ENCODE data around the gene VPS13A.

The VPS13A gene

GRCh38 chr9:77152289-77152688 lies 25.0 kb upstream of the VPS13A start:
- ChIA-PET CTCF (no interaction called here), POLR2A (ENCODE audit: low non-redundant PET) (no interaction called here)
- H3K27ac ChIP-seq: no peak overlapping the region
- no peak for DNase-seq (ENCODE audit: low spot score)
- TF ChIP-seq CTCF (conservative IDR thresholded peaks at IDR 0.05; ENCODE audit: low read depth): no peak

- TF ChIP-seq CTCF (conservative IDR thresholded peaks at IDR 0.05; ENCODE audit: low read depth): no peak
- CTCF ChIA-PET: interaction anchor here (0.5 to 0.8 kb wide), 3 partner anchors 39 to 1195 kb away, joined by 3 to 4 read pairs (median 4); no protein-coding TSS in a partner anchor
- no peak for DNase-seq (ENCODE audit: low spot score)
- peak overlapping the region; percentile 75 for H3K27ac ChIP-seq
- POLR2A ChIA-PET (ENCODE audit: low non-redundant PET): no interaction called here
Observed at GRCh38 chr9:77156646-77157371, 20.5 kb upstream of the VPS13A start.

- CTCF ChIA-PET: interaction anchor here (1.8 kb wide), 1 partner anchor 8 kb away, joined by 7 read pairs; no protein-coding TSS in a partner anchor
- DNase-seq (ENCODE audit: low spot score): peak; percentile 92
- H3K27ac ChIP-seq: peak overlapping the region; percentile 98
- POLR2A ChIA-PET (ENCODE audit: low non-redundant PET): no interaction called here
- TF ChIP-seq CTCF (conservative IDR thresholded peaks at IDR 0.05; ENCODE audit: low read depth): no peak
Observed at GRCh38 chr9:77158772-77159513, 18.4 kb upstream of the VPS13A start.

- ChIA-PET POLR2A (ENCODE audit: low non-redundant PET) (no interaction called here), CTCF (interaction anchor here (0.7 kb wide), 1 partner anchor 161 kb away, joined by 3 read pairs; no protein-coding TSS in a partner anchor)
- no peak for TF ChIP-seq CTCF (conservative IDR thresholded peaks at IDR 0.05; ENCODE audit: low read depth)
- H3K27ac ChIP-seq: peak overlapping the region; percentile 47
- DNase-seq (ENCODE audit: low spot score): no peak
Observed at GRCh38 chr9:77161191-77161590, 16.1 kb upstream of the VPS13A start.

GRCh38 chr9:77161966-77162365 lies 15.4 kb upstream of the VPS13A start:
- ChIA-PET POLR2A (ENCODE audit: low non-redundant PET) (no interaction called here), CTCF (interaction anchor here (0.8 kb wide), 1 partner anchor 166 kb away, joined by 3 read pairs; no protein-coding TSS in a partner anchor)
- DNase-seq (ENCODE audit: low spot score): no peak
- H3K27ac ChIP-seq: no peak overlapping the region
- peak; percentile 30; the same call in 1 of the 2 replicates for TF ChIP-seq CTCF (conservative IDR thresholded peaks at IDR 0.05; ENCODE audit: low read depth)

- ChIA-PET CTCF (interaction anchor here (0.8 kb wide), 1 partner anchor 167 kb away, joined by 3 read pairs; no protein-coding TSS in a partner anchor), POLR2A (ENCODE audit: low non-redundant PET) (no interaction called here)
- H3K27ac ChIP-seq: peak overlapping the region; percentile 52; the same call in 1 of the 2 replicates
- no peak for TF ChIP-seq CTCF (conservative IDR thresholded peaks at IDR 0.05; ENCODE audit: low read depth)
- DNase-seq (ENCODE audit: low spot score): no peak
Observed at GRCh38 chr9:77162366-77162765, 15.0 kb upstream of the VPS13A start.

Measured in RWPE1 (cell line).